Activated effector memory CD4-positive, alpha-beta T cell treated with Interleukin-2 at 50 U/mL for 16 hours (primary cell): ENCODE measurements around the gene C2orf76.
"Not testable (repeated sequence)": the region's sequence is repeated elsewhere in the genome, so short reads cannot be mapped to it uniquely, and the experiment has no call there.

Experiments used
- DNase-seq: peaks from one replicate; pipeline ENCODE4 v3.0.0-alpha.2; 2020

The C2orf76 gene

DNA sequence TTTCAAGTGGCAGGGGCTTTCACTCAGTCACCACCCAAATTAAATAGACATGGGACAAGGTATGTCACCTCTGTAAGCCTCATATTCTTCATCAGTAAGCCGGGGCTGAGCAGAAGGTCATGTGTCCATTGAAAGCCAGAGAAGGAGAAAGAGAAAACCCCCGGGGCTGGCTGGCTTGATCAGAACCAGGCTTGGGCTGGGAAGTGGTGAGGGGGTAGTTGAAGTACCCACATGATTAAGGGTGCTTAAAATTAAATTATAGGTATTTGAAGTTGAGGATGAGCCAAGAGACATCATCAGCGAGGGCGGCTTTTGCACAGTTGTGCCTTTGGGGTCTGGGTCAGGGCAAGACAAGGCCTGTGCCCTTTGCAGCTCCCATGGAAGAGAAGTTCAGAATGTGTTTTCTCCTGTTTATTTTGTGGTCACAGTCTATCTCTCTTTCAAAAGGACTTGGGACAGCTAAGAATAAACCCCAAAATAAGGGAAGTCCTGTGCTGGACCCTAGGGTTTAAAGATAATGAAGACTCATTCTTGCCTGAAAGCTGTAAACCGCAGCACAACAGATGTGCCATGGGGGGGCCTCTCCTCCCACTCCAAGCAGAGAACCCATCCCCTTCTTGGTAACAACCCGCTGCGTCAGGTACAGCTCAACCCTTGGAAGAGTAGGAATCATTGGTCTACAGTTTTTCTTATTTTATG, 10.8 kb upstream of the C2orf76 start:
- no peak for DNase-seq

DNA sequence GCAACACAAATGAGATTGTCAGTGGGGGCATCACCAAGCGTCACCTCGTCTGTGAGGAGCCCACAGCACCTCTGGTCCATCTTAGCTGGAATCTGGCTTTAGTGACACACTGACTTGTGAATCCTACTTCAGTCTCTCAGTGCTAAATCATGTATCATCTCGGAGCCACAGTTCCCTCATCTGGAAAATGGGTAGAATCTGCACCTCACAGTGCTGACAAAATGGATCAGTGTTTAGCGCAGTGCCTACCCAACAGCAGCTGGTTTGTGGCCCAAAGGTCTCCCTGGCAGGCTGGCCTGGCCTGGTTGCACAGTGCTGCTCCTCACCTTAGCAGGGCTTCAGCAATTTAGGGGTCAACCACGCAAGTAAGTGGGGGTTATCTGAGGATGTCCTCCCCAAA, 10.2 kb upstream of the C2orf76 start:
- DNase-seq = no peak

DNA sequence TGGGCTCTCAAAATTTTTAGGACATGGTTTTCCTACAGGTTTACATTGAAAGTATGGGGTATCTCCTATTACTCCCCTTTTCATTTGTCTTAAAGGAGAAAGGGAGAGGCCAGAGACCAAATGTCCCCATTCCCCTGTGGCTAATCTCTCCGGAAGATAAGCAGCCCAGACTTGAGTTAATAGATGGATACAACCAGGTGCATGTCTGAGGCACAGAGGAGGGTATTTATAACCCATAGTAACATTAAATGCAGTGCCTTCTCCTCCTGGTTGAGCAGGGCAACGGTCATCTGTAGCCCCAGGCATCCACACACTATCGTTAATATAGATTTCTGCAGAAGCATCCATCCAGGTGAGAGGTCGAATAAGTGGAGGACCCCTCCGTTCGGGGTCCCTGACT, 9.8 kb upstream of the C2orf76 start:
- not testable (repeated sequence) for DNase-seq

DNA sequence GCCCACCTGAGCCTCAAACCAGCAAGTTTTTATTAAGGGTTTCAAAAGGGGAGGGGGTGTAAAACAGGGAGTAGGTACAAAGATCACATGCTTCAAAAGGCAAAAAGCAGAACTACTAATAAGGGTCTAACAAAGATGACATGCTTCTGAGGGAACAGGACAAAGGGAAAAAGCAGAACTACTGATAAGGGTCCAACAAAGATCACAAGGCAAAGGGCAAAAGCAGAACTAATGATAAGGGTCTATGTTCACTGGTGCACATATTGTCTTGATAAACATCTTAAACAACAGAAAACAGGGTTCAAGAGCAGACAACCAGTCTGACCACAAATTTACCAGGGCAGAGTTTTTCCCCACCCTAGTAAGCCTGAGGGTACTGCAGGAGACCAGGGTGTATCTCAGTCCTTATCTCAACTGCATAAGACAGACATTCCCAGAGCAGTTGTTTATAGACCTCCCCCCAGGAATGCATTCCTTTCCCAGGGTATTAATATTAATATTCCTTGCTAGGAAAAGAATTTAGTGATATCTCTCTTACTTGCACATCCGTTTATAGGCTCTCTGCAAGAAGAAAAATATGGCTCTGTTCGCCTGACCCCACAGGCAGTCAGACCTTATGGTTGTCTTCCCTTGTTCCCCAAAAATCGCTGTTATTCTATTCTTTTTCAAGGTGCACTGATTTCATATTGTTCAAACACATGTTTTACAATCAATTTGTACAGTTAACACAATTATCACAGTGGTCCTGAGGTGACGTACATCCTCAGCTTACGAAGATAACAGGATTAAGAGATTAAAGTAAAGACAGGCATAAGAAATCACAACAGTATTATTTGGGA, 7.5 kb upstream of the C2orf76 start:
- not testable (repeated sequence) for DNase-seq

DNA sequence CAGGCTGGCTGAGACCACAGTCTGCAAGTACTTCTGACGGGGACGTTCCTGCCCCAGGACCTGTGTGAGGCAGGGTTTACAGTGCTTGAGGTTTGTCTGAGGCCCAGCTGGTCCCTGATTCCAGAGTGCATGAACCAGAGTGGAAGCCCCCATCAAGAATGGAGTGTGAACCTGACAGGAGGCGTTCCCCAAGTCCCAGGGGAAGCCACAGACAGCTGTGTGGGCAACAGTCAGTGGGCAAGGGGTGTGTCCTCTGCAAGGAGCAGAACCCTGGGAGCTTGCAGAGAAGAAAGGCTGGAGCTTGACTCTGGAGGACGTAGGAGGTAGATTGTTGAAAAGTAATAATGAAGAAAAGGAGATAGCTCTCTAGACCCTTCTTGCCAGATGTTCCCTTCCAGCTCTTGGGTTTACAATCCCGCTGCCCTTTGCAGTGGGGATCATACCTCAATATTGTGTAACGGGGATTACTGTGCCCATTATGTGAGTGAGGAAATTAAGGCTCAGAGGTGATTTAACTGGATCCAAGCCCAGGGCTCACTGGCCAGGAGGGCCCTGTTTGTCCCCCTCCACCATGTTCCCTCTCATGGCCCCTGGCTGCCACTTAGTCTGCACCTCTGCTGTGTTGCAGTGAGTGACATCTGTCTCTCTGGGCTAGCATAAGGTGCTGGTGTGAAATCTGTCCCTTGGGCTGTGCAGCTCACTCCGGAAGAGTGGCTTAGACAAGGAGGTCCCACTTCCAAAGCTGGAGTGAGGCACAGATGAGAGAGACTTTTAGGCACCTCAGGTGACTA, 6.3 kb upstream of the C2orf76 start:
- no peak for DNase-seq

DNA sequence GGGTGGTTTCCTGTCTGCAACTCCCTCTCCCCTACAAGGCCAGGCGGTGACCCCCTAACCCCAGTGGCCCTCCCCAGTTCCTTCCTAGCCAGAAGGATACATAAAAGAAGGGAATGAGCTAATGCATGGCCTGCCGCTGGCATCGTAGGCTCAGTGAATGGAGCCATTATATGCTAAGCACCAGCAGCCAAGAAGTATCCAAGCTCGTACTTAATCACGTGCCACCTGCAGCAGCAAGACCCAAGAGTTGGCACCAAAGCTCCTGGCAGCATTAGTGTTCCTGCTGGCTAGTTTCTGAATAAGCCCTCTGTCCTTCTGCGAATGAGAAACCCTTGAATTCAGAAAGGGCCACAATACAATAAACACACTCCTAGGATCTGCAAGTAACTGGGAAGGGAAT, 4.5 kb upstream of the C2orf76 start:
- no peak for DNase-seq

DNA sequence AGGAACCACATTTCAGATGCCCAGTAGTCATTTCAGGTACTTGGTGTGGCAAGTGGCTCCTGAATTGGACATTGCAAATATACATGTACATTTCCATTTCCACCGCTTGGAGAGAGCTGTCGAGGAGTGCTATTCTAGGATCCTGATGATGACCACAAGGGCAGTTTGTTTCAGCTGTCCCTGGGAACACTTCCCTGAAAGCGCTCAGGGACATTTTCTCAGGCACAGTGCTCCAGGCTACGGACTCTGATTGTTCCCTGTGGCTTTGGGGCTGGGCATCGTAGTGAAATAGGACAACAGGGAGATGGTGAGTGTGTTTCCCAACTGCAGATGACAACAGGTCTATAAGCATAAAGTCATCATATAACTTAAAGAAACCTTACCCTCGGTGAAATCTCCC, 3.2 kb upstream of the C2orf76 start:
- DNase-seq = no peak

DNA sequence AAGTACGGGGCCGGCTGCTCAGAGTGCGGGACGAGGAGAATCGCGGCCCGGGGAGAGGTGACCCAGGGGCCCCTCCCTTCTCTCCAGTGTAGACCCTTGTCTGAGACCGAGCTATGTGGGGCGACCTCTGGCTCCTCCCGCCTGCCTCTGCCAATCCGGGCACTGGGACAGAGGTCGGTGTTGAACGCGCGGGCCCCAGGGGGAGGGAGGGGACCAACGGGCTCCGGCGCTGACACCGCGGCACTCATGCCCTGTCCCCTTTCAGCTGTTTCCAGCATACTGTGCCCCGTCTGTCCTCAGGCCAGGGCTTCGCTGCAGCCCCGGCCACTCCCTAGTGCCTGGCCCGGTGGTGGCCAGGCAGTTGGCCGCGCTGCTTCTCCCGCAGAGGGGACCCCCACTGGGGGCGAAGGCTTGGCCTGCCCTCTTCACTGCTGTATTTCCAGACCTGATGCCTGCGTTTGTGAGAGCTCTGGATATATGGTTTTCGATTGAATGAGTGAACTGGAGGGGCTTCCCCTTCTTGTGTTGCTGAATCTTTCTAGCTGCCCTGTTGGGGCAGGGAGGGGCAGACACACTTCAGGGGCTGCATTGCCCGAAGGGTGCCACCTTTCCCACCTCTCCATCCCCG, 952 bp upstream of the C2orf76 start:
- no peak for DNase-seq

DNA sequence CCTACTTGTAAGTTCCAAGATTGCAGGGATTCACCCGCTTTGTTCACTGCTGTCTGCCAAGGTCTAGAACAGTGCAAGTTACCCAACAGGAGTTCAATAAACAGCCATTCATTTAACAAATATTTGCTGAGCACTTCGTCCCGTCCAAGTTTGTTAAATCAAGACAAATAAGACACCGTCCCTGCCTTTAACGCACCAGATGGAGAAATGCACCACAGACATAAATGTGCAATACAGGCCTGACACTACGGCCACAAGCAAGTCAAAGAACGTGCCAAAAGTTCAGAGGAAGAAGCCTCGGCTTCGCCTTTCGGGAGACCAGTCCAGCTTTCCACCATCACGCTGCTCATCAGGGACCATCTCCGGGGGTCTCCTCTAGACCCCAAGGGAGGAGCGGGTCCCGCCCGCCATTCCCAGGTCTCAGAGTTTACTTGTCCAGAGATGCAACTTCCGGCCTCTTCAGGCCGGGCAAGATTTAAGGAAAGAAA, 429 bp downstream of the C2orf76 start:
- no peak for DNase-seq

DNA sequence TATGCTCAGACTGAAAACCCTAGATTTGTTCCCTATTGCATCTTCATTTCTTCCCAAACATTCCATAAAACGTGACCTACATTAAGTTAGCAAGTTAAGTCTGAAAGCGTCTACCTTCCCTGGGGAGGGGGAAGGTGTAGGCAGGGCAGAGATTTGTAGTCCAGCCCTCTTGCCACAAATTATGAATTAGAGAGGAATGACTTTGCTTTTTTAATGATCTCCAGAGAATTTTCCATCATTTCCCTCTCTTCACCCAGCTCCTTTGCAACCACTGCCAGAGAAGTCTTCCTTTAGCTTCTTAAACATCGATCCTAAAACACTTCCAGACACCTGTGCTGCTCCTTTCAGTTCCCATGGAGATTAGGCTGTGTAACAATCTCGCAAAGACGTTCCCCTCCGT, 1.2 kb downstream of the C2orf76 start:
- no peak for DNase-seq

DNA sequence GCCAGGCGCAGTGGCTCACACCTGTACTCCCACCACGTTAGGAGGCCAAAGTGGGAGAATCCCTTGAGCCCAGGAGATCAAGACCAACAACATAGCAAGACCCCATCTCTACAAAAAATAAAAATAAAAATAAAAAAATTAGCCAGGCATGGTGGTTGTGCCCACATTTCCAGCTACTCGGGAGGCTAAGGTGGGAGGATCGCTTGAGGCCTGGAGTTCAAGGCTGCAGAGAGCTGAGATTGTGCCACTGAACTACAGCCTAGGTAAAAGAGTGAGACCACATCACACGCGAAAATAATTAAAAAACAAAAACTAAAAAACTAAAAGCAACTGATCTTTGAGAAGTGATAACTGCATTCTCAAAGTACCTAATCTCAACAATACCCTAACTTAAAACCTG, 1.8 kb downstream of the C2orf76 start:
- DNase-seq = no peak

DNA sequence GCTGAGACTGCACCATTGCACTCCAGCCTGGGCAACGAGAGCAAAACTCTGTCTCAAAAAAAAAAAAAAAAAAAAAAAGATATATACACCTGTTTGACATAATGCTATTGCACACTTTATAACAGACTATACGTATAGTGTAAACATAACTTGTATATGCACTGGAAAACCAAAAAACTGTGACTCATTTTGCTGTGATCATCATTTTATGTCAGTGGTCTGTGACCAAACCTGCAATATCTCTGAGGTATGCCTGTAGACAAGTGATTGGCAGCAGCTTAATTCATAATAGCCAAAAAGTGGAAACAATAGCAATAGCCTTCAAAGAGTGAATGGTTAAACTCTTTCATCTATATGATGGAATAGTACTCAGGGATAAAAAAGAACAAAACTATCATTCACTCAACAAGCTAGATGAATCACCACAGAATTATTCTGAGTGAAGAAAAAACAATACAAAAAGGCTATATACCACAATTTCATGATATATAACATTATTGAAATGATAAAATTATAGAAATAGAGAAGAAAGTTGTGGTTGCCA, 6.1 kb downstream of the C2orf76 start:
- DNase-seq = no peak

DNA sequence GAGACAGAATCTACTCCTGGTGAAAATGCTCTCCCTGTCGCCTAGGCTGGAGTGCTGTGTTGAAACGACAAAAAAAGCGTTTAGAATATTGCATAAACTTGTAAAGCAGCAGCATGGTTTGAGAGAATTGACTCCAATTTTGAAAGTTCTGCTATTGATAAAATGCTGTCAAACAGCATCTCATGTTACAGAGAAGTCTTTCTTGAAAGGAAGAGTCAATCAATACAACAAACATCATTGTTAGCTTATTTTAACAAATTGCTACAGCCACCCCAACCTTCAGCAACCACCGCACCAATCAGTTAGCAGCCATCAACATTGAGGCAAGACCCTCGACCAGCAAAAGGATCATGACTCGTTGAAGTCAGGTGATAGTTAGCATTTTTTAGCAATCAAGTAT, 6.9 kb downstream of the C2orf76 start:
- DNase-seq = no peak

DNA sequence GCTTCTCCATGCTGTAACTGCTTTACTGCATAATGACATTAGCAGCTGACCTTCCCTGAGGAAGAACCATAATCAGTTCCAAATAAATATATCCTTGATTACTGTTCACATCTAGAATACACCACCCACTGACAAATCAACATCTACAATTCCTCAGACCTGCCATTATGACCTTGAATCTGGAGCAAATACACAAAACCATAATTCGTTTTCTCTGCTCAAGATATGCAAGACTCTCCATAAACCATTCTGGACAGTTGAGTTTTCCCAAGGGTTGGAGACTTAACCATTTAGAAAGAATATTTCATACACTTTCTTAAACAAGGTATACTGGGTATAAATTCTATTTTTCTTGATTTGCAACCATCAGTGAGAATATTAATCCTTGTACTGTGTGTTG, 11.8 kb downstream of the C2orf76 start:
- DNase-seq = no peak

DNA sequence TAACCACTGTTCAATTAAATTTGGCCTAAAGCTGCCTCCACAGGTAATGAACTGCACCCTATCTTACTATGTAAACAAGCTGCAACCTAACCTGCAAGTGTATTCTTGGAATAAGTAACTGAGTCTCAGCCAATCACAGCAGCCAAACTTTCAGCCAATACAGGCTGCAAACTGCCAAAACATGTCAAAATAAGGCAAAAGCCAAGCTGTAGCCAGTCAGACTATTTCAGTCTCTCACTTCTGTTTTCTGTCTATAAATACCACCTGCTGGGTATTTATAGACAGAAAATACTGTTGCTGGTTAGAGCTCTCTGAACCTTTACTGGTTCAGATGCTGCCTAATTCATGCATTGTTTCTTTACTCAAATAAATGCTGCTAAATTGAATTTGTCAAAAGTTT, 14.3 kb downstream of the C2orf76 start:
- DNase-seq = no peak

DNA sequence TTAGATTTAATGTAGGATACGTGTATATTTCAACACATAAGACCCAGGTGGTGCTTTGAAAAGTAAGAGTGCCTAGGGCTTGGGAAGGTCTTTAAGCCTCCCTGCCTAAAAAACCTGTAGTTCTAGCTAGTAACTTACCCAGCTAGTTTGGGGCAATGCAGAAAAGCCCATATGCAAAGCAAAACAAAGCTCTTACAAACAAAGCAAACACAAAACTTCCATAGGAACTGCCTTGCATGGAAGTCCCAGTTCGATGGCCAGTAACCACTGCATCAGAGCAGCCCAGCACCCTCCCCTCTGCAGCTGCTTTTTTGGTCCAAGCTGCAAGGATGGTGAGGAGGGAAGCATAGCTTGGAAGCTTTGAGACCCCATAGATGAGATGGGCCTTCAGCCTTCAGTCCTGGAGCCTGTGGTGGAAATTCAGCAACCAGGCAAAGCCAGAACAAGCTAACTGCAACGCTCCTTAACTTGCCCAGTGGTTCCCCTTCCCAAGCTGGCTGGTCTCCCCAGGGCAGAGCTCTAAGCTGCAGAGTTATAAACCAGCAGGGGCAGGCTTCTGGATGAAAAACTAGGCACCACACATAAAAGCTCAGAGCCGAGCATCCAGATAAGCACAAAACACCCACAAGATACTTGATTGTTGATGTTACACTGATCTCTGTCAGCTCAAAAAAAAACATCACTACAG, 16.2 kb downstream of the C2orf76 start:
- no peak for DNase-seq

DNA sequence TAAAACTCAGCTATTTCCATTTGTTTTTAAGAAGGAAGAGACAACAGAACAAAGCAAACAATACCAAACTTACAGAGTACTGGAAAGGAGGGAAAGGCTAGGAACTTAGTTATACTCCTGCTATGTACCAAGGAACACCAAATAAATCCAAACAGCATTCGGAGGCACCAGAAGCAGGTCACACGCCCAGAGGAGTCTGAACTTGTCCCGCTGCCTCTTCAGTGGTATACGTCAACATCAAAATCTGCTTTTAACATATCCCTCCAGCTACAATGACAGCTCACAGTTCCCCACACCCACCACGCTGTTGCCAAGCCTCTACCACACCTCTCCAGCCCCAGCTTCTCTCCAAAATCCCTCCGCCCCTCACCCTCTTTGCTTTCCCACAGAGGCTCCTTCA, 17.3 kb downstream of the C2orf76 start:
- no peak for DNase-seq

DNA sequence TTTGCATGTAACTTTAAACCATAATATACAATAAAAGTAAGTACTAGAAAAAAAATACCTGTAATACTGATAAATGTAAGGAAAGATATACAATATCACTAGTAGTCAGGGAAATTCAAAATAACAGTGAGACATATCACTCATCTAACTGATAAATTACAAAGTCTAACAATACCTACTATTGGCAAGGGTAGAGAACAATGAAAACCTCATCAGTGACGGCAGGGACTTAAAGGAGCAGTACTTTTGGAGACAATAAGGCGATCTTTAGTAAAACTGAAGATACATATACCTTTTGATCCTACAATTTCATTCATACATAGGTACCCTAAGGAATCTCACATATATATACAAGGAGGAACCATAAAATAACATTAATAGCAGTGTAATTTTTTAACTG, 24.9 kb downstream of the C2orf76 start:
- no peak for DNase-seq

DNA sequence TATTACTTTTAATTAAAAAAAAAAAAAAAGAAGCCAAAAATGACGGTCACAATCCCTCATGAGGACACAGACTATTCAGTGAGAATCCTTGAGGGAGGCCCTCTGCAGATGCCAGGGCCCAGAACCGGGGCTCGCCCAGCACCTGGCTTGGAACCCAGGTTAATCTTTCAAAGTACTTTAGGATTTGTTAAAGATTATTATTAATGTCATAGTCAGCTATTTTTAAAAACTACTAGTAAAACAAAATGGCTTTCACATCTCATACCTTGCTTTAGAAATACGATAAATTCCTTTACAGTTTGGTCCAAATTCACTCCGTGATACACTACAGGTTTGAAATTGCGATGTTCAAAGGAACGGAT, 27.1 kb downstream of the C2orf76 start:
- no peak for DNase-seq

DNA sequence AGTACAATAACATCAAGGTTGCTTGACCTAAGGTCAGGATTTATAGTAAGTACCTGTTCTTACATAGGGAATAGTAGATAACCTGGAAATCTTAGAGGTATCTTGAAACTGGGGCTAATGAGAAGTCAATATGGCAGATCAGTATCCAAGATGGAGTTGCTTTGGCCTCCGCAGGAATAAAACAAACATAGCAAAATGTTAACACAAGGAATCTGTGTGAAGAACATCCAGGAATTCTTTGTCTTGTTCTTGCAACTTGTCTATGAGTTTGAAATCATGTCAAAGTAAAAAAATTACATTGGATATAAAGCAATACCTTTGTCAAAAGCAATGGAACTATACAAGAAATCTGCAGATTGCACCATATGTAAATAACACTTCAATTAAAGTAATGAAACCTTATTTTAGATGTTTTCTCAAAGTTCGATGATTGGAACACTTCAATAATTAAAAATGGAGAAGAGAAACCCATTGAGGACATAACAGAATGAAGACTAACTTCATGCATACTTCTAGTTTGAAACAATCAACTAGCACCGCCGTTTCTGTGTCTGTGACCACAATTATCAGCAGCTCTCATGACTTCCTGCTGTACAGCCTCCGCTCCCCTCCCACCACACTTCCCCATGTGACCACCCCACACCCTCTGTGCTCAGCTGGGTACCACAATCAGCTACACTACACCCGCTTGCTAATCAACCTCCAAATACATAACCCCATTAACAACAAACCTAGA, 27.6 kb downstream of the C2orf76 start:
- peak; percentile 24 for DNase-seq

DNA sequence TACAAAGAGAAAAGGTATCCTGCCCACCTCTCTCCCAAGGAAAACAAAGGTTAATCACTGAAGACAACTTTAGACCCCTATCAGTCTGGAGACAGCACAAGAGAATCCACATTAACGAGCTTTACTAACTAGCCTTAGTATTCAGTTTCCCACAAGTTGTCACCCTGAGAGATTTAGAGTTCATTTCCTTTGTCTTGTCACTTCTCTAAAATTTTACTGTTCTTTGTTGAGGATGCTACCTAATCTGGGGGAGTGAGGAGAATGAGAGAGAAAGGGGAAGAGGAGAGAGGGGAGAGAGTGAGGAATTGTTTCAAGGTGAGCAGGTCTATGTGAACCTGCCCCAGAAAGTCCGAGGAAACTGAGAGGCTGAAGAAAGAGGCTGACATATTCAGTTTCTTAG, 28.4 kb downstream of the C2orf76 start:
- no peak for DNase-seq

DNA sequence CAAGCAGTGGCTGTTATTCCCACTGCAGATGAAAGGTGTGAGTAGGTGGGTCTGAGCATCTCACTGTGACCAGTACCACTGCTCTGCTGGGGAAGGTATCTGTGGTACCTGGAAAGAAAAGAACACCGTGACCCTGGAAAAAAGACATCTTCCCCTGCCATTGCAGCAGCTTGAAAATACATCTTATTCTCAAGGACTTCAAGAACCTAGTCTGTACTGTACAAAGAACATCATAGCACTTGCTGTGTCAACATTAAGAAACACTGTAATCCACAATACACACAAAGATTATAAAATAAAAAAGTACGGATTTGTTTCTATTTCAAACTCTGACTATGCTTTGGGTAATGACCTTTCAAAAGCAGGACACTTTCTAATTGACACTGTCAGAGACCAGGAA, 28.9 kb downstream of the C2orf76 start:
- DNase-seq = no peak
